Astrocyte of the cerebellum (primary cell): Measurements from ENCODE around the gene LRRC18.

ENCODE experiments used
- DNase-seq: peaks from one replicate; pipeline ENCODE4 v3.0.0-alpha.2; 2011; ENCODE audit warnings: low read depth
- H3K4me3 ChIP-seq: 2 replicates; pipeline ENCODE4 v1.5.1; 2011; ENCODE audit warnings: mild to moderate bottlenecking, low read depth, low read length, moderate library complexity
- CTCF ChIP-seq: IDR thresholded peaks from 2 replicates; pipeline ENCODE4 v1.5.1; 2012; ENCODE audit warnings: low read length, low read depth, moderate library complexity, mild to moderate bottlenecking; ENCODE audit errors: missing control alignments
- in situ Hi-C: cut with HindIII; loops from 2 replicates; pipeline ENCODE4 v1.10.0; 2017; ENCODE audit warnings: low sequenced_read_pairs

Gene LRRC18

DNA sequence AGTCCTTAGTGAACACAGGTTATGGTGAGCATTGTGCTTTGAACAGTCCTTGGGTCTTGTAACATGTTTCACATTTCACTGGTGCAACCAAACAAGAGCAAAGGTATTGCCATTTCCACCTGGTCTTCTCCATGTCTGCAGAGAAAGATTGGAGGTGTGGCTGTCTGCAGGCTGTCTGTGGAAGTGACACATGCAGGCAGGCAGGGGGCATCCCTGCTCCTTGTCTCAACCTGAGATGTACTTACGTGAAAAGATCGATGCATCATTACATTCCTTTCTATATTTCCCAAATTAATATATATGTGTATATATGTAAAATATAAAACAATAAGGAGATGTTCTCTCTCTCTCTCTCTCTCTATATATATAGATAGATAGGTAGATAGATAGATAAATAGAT, 54.3 kb downstream of the LRRC18 start:
- peak; percentile 1 for DNase-seq
- no peak overlapping the region for H3K4me3 ChIP-seq

DNA sequence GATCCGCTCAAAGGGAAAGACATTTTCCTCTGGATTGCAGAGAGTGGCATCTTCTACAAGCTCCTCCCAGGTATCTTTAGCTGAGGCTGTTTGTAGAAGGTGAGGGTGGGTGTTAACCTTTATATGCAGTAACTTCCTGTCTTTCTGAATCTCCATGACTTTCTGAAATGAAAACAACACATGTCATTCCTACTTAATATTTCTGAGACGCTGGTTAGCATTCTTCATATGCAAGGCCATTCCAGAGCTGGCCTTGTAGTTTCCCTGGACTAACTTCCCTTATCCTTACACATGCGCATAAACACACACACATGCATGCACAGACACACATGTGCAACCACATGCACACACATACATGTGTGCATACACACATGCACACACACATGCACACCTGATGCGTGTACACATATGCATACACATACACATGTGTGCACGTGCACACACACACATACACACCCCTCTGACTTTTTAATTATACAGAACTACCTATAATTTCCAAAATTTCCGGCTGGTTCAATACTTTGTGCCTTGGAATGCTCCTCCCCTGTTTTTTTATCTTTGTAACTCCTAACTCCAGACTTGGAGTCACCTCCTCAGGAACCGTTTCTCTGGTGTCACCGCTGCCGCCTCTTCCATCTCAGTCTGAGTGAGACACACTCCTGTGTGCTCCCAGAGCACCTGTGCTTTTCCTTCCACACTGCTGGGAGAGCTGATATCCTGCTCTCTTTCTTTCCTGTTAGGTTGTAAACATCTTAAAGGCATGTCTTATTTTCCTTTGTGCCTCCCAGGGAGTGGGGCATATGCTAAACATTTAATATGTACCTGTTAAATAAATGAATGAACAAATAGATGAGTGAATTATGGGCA, 55.2 kb downstream of the LRRC18 start:
- no peak for TF ChIP-seq CTCF

More for the DNA sequence above, 54.3 kb downstream of the LRRC18 start:
- in situ Hi-C loops = loop anchor here (25.0 kb wide), 1 partner anchor 173 kb away; no protein-coding TSS in a partner anchor
- TF ChIP-seq CTCF = peak; percentile 43

GRCh38 chr10:48883701-48884100, 55.9 kb downstream of the LRRC18 start:
- no peak for DNase-seq
- no peak for TF ChIP-seq CTCF
- no peak overlapping the region for H3K4me3 ChIP-seq
- in situ Hi-C loops = loop anchor here (25.0 kb wide), 1 partner anchor 171 kb away; no protein-coding TSS in a partner anchor

More for the DNA sequence above, 55.2 kb downstream of the LRRC18 start:
- no peak overlapping the region for H3K4me3 ChIP-seq
- in situ Hi-C loops = loop anchor here (25.0 kb wide), 1 partner anchor 172 kb away; no protein-coding TSS in a partner anchor
- DNase-seq = no peak

DNA sequence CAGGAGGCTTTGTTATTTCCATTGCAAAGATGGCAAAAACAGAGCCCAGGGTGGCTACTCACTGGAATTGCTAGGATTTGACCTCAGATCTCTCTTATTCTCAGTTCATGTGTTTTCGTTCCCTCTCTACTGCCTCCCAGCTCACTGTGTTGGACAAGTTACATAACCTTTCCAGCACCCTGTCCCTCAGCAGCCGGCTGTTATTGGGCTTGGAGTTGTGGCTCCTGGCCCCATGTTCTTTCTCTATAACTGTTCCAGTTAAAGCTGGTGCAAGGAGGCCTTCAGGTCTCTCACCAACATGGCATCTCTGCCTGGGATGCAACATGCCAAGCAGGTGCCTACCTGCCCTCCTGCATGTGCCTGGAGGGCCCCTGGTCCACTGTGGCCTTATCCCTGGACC, 56.8 kb downstream of the LRRC18 start:
- no peak overlapping the region for H3K4me3 ChIP-seq
- in situ Hi-C loops = loop anchor here (25.0 kb wide), 1 partner anchor 171 kb away; no protein-coding TSS in a partner anchor
- no peak for DNase-seq
- TF ChIP-seq CTCF = no peak

DNA sequence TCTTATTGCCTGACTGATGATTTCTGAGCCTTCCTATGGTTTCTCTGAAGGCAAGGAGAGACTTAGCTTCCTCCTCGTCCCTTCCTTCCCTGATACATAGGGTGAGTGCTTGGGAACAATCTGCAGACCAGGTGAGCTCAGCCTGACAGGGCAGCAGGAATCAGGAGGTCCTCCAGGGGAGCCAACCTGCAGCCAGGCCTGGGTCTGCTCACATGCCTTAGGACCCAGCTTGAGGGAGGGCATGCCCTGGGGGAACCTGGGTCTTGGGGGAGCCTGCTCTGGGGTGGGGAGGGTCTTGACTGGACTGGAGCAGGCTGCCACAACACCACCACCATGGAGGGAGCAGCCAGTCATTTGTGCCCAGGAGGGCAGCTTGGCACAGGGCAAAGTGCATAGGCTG, 57.7 kb downstream of the LRRC18 start:
- no peak for TF ChIP-seq CTCF
- no peak overlapping the region for H3K4me3 ChIP-seq
- in situ Hi-C loops = loop anchor here (25.0 kb wide), 1 partner anchor 170 kb away; no protein-coding TSS in a partner anchor
- DNase-seq = no peak

DNA sequence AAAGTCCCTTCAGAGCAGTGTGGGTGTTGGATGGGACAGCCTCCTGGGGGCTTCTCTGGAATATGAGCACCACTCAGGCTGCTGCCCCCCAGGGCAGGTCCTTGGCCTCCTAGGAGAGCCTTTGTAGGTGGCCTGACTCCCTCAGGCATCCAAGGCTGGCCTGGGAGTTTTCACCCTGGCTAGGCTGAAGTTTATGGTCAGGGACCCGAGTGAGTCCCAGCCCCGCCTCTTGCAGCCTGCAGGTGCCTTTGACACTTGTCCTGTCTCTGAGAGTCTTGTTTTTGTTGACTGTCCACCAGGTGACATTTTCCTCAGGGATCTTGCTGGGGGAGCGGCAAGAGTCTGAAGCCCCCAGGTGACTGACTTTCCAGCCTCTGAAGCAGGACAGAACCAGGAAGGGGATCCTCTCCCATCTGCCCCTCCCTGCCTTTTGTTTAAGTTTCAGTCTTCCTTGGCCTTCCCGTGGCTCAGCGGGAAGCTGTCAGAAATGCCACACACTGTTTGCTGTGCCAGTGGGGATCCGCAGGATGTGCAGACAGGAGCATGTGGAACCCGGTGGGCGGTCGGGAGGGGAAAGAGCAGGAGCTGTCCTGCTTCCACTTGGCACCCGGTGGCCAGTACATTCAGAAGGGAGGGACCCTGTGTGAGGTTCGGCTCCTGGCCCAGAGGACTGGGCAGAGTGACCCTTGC, 59.5 kb downstream of the LRRC18 start:
- in situ Hi-C loops = loop anchor here (25.0 kb wide), 1 partner anchor 168 kb away; no protein-coding TSS in a partner anchor
- DNase-seq = no peak
- H3K4me3 ChIP-seq = no peak overlapping the region
- TF ChIP-seq CTCF = no peak
